Pons (tissue), 1 donor: ENCODE data around the gene SLC9B1.
"Not testable (repeated sequence)": the region's sequence is repeated elsewhere in the genome, so short reads cannot be mapped to it uniquely, and the experiment has no call there.

ENCODE experiments used
- DNase-seq: peaks from one replicate; pipeline ENCODE4 v3.0.0-alpha.2; 2016; ENCODE audit warnings: low spot score

SLC9B1 gene

DNA sequence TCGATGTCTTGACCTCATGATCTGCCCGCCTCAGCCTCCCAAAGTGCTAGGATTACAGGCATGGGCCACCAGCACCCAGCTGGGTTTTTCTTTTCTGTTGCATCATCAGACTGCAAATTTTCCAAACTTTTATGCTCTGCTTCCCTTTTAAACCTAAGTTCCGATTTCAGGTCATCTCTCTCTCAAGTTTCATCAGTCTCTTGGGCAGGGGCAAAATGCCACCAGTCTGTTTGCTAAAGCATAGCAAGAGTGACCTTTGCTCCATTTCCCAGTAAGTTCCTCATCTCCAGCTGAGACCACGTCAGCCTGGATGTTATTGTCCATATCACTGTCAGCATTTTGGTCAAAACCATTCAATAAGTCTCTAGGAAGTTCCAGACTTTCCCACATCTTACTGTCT, 141.2 kb downstream of the SLC9B1 start:
- DNase-seq: peak; percentile 32

DNA sequence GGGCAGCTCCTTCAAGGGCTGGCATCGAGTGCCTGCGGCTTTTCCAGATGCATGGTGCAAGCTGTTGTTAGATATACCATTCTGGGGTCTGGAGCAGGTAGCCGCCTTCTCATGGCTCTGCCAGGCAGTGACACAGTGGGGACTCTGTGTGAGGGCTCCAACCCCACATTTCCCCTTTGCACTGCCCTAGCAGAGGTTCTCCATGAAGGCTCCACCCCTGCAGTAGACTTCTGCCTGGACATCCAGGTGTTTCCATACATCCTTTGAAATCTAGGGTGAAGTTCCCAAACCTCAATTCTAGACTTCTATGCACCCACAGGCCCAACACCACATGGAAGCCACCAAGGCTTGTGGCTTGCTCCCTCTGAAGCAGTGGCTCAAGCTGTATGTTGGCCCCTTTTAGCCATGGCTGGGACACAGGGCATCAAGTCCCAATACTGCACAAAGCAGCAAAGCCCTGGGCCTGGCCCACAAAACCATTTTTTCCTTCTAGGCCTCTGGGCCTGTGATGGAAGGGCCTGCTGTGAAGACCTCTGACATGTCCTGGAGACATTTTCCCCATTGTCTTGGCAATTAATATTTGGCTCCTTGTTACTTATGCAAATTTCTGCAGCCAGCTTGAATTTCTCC, 141.9 kb downstream of the SLC9B1 start:
- not testable (repeated sequence) for DNase-seq

DNA sequence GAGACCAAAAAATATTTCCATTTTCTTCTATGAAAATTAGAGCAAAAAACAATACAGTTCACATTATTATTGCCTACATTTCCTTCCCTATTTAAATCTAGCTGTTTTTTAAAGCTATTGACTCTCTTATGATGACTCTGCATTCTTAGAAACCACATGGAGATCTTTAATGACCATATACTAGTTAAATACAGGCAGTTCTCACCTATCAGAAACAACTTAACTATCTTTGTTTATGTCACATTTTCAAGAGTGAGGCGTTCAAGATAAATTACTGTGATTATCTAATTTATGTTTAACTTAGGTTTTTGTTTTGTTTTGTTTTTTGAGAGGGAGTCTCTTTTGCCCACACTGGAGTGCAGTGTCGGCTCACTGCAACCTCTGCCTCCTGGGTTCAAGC, 147.7 kb downstream of the SLC9B1 start:
- no peak for DNase-seq

DNA sequence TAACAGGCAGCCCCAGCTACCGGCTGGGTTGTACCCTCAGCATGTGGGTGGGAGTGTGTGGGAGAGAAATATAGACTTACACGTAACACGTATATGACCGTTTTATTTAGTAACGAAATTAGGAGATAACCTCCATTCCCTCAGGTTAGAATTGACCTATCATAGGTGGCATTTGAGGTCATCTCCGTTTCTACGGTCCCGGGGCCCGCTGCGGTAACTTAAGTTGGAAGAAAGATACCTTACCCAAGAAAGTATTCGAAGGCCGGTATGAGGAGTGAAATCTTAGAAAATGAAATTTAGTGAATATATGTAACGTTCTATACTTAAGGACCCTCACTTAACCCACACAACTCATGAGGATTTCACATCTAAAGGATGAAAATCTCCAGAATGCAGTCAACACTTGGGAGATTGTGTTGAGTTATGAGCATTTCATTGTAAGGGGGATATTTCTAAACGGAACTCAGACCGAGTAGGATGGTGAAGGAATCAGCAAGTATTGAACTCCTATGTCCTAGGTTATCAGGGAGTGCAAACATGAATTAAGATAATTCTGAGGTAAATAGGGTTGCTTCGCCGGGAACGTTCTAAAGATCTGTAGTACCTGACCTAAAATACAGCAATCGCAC, 149.8 kb downstream of the SLC9B1 start:
- peak; percentile 52 for DNase-seq

DNA sequence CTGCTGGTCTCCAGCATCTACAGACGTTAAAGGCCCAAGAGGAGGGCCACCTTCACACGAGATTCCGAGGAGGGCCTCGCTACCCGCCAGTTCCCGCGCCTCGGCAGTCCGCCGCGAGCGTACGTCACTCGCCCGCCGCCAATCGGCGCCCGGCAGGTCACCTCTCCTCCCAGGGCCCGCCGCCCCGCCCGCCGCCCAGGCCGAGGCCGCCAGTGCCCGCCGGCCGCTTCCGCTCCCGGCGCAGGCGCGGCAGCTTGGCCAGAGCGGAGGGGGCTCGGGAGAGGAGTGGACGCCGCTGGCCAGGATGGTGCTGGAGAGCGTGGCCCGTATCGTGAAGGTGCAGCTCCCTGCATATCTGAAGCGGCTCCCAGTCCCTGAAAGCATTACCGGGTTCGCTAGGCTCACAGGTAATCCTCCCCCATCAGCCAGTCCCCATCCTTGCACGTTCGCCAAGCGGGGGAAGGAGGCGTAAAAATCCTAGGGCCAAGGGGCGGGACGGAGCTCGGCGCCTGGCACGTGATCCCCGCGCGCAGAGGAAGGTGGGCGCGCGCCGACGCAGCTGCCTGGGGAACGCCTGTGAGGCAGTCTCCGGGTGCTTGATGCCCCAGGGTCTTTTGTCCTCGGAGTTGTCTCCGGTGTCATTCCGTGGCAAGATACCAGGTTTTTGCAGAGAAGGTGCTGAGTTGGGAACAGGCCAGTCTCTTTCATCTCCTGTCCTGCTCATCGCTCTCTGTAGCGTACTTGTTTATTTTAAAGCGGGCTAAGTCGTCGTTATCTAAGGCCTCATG, 150.5 kb downstream of the SLC9B1 start, which contains the start of gene CISD2:
Gene CISD2 (plus strand): TSS at position 212 of the 788 bp plus-strand sequence. CDS start 93 bp downstream, at position 305.
- DNase-seq: peak; percentile 89

DNA sequence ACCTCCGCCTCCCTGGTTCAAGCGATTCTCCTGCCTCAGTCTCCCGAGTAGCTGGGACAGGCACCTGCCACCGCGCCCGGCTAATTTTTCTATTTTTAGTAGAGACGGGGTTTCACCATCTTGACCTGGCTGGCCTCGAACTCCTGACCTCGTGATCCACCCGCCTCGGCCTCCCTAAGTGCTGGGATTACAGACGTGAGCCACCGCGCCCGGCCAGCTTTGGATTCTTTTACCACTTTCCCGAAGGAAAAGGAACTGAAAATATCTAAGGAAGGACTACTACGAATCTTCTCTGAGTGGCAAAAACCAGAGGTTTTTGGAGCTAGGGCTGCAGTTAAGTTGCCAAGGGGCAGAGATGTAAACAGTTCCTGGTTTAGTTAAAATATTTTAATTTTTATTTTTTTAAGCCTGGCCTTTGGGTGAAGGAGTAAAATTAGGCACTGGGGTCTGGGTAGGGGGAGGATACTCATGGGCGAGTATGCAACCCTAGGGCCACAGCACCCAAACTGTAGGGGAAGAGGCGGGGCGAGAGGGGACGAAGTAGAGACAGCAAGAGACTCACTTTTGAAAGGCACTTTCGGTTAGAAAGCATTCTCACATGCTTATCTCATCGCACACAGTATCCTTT, 151.2 kb downstream of the SLC9B1 start:
- no peak for DNase-seq

DNA sequence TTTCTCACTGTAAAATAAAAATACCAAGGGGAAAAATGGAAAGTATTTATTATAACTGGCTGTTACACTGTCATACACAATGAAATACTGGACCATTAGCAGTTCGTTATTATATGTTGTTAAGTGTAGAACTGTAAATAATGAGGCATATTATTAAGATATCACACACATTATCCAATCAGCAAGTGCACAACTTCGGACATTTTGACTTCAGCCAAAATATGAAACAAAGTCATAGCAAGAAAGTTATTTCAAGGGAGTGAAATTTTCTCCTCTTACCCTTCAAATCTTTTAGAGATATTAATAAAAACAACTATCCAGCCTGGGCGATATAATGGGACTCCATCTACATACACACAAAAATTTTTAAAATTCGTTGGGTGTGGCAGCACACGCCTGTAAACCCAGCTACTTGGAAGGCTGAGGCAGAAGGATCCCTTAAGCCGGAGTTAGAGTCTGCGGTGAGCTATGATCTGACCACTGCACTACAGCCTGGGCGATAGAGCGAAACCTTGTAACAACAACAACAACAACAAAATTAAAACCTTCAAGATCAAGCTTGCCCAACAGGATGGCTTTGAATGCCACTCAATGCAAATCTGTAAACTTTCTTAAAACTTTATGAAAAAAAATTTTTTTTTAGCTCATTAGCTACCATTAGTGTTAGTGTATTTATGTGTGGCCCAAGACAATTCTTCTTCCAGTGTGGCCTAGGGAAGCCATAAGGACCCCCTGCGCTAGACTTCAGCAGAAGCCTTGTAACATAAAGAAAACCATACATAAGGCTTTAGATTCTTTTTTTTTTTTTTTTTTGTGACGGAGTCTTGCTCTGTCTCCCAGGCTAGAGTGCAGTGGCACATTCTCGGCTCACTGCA, 152.0 kb downstream of the SLC9B1 start:
- DNase-seq: no peak

DNA sequence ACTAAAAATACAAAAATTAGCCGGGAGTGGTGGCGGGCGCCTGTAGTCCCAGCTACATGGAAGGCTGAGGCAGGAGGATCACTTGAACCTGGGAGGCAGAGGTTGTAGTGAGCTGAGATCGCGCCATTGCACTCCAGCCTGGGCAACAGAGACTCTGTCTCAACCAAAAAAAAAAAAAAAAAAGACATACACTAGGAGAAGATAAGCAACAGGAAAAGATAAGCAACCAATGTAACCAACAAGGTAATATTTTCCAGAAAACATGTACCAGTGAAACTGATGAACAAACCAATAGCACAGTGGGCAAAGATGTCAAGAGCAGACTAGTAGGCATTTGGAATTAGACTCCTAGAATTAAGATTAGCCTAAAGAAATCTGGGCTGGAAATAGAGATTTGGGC, 154.2 kb downstream of the SLC9B1 start:
- DNase-seq: not testable (repeated sequence)

DNA sequence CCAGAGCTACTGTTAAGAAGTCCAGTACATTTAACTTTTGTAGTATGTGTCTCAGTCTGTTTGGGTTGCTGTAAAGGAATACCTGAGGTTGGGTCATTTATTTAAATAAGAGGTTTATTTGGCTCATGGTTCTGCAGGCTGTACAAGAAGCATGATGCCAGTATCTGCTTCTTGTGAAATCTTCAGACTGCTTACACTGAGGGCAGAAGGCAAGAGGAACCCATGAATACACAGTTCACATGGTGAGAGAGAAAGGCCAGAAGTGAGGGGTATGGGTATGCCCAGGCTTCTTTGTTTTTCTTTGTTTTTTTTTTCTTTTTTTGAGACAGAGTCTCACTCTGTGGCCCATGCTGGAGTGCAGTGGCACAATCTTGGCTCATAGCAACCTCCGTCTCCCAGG, 156.8 kb downstream of the SLC9B1 start:
- DNase-seq: no peak

DNA sequence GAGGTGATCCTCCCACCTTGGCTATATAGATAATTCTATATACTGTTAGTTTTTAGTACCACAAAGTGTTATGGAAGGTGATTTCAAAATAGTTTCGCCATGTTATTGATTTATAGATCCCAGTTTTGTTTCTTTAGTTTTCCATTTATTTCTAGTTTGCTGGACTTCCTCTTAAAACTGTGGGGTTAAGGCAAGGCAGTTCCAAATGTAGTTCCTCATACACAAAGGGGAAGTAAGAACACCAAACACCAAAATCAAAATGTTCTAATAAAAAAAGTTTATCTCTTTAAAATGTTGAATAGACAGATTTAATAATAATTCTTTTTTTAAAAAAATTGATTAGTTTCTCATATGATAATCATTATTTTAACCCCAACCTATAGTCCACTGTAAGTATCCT, 157.5 kb downstream of the SLC9B1 start:
- DNase-seq: peak; percentile 59

DNA sequence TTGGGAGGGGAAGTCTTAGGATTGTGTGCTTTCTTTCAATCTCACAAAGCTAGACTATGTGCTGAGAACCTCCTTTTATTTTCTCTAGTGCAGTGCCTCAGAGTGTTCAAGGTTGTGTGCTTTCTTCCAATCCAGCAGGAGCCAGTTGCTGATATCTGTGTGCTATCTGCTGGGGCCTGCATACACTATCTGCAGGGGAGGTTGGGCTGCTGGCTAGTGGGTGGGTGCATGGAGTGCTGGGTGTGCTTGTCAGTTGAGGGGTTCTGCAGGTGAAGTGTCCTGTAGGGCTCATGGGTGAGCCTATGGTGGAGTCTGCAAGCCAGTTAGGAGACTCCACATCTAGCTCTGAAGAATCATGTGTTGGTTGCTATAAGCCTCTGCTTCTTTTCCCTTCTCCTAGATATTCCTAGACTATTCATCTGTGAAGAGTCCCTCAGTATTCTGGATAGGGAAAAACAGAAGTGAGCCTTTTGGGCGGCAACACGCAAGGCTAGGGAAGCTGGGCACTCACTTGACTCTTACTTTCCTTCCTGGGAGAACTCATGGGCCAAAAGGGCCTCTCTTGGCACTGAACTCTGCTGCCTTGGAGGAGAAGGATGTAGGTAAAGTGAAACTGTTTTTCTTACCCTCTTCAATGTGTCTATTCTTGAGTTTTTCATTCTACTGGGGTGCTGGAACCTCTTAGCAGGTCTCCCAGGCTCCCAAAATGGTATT, 158.7 kb downstream of the SLC9B1 start:
- no peak for DNase-seq

DNA sequence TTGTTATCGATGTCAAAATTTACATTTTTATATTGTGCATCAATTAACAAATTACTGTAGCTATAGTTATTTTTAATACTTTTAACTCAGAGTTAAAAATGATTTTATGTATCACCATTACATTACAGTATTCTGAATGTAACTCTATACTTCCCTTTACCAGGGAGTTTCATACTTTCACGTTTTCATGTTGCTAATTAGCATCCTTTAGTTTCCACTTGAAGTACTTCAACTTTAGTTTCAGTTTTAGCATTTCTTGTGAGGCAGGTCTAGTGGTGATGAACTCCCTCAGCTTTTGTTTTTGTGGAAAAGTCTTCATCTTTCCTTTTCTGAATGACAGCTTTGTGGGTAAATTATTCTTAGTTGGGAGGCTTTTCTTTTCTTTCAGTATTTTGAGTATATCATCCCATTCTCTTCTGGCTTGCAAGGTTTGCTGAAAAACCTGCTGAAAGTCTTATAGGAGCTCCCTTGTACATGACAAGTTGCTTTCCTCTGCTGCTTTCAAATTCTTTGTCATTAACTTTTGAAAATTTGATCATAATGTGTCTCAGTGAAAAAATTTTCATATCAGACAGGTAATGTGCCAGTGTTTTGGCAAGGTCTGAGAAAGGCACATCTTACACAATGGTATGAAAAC, 160.6 kb downstream of the SLC9B1 start:
- DNase-seq: no peak
